DND-41 (cell line): Measurements from ENCODE around the gene NEK9.

Experiments used
- ATAC-seq: fragments of 200-7000 bp; cut with Tn5 transposase; 3 replicates; pipeline ENCODE4 v1.9.1; 2021; ENCODE audit warnings: low read depth; ENCODE audit not compliant: insufficient read depth
- DNase-seq: peaks from one replicate; pipeline ENCODE4 v3.0.0-alpha.2; 2020
- H2AFZ ChIP-seq: 2 replicates; pipeline ENCODE4 v1.6.0; 2012; ENCODE audit warnings: low read depth, low read length
- H3K27ac ChIP-seq: 2 replicates; pipeline ENCODE4 v1.5.1; 2012; ENCODE audit warnings: low read length, inconsistent platforms
- H3K27me3 ChIP-seq: fragments of 200-600 bp; sonication (generic); 2 replicates; pipeline ENCODE4 v1.6.0; 2012; ENCODE audit warnings: low read length, mild to moderate bottlenecking, inconsistent platforms; ENCODE audit not compliant: insufficient read depth, poor library complexity
- H3K36me3 ChIP-seq: 2 replicates; pipeline ENCODE4 v1.5.1; 2012; ENCODE audit warnings: low read length, inconsistent platforms; ENCODE audit not compliant: insufficient read depth
- H3K4me1 ChIP-seq: 2 replicates; pipeline ENCODE4 v1.5.1; 2012; ENCODE audit warnings: mild to moderate bottlenecking, low read length; ENCODE audit not compliant: insufficient read depth
- H3K4me2 ChIP-seq: 2 replicates; pipeline ENCODE4 v1.6.0; 2012; ENCODE audit warnings: mild to moderate bottlenecking, moderate library complexity, low read length, inconsistent platforms; ENCODE audit not compliant: insufficient read depth
- H3K4me3 ChIP-seq, 2 experiments: fragments of 200-600 bp in 1 of 2; shearing (Covaris generic) in 1 of 2; 2 replicates each; pipeline ENCODE4 v1.5.1; 2012 to 2016; ENCODE audit warnings: inconsistent platforms in 2 of 2, low read length in 2 of 2, mild to moderate bottlenecking in 2 of 2, low read depth in 1 of 2, moderate library complexity in 1 of 2
- H3K79me2 ChIP-seq: 2 replicates; pipeline ENCODE4 v1.6.0; 2012; ENCODE audit warnings: low read length, inconsistent platforms; ENCODE audit not compliant: insufficient read depth
- H3K9ac ChIP-seq: 2 replicates; pipeline ENCODE4 v1.6.0; 2012; ENCODE audit warnings: low read depth, mild to moderate bottlenecking, inconsistent platforms, low read length, moderate library complexity
- H3K9me3 ChIP-seq: 2 replicates; pipeline ENCODE4 v1.5.1; 2012; ENCODE audit warnings: low read length, moderate library complexity, mild to moderate bottlenecking, inconsistent platforms; ENCODE audit not compliant: insufficient read depth, severe bottlenecking
- H4K20me1 ChIP-seq: 2 replicates; pipeline ENCODE4 v1.6.0; 2012; ENCODE audit warnings: low read length; ENCODE audit not compliant: insufficient read depth
- CTCF ChIP-seq: IDR thresholded peaks from 2 replicates; pipeline ENCODE4 v1.5.1; 2012; ENCODE audit warnings: borderline replicate concordance, low read length, moderate library complexity, mild to moderate bottlenecking; ENCODE audit not compliant: poor library complexity, severe bottlenecking; ENCODE audit errors: extremely low read depth
- EZH2 ChIP-seq: IDR thresholded peaks from 3 replicates; pipeline ENCODE4 v1.6.1; 2012; ENCODE audit warnings: borderline replicate concordance, low read depth, mild to moderate bottlenecking, moderate library complexity, low read length, inconsistent platforms; ENCODE audit not compliant: severe bottlenecking

Gene NEK9

GRCh38 chr14:75060420-75060819 lies 66.4 kb downstream of the NEK9 start:
- no peak overlapping the region for H3K9ac ChIP-seq
- H3K79me2 ChIP-seq = peaks cover 60% of the 10 kb centered on the region
- peaks cover 26% of the 10 kb centered on the region for H3K4me1 ChIP-seq
- no peak overlapping the region for H2AFZ ChIP-seq
- no peak for TF ChIP-seq CTCF
- TF ChIP-seq EZH2 = no peak
- H4K20me1 ChIP-seq = no peaks in the 10 kb centered on the region
- ATAC-seq = no peak
- no peaks in the 10 kb centered on the region for H3K9me3 ChIP-seq
- H3K27ac ChIP-seq = no peak overlapping the region
- no peak overlapping the region for H3K4me3 ChIP-seq
- H3K4me2 ChIP-seq = no peak overlapping the region
- H3K36me3 ChIP-seq = peaks cover 37% of the 10 kb centered on the region
- no peak for DNase-seq
- no peaks in the 10 kb centered on the region for H3K27me3 ChIP-seq

GRCh38 chr14:75059642-75060041 lies 67.2 kb downstream of the NEK9 start:
- TF ChIP-seq CTCF (no peak), EZH2 (no peak)
- Histone ChIP-seq H4K20me1 (no peaks in the 10 kb centered on the region), H3K4me3 (no peak overlapping the region), H3K9me3 (no peaks in the 10 kb centered on the region), H3K4me1 (peaks cover 26% of the 10 kb centered on the region), H3K27ac (no peak overlapping the region), H3K27me3 (no peaks in the 10 kb centered on the region), H3K79me2 (peaks cover 62% of the 10 kb centered on the region), H2AFZ (no peak overlapping the region), H3K9ac (no peak overlapping the region), H3K4me2 (no peak overlapping the region), H3K36me3 (peaks cover 42% of the 10 kb centered on the region)
- ATAC-seq = no peak
- no peak for DNase-seq

- Histone ChIP-seq H3K27ac (no peak overlapping the region), H3K79me2 (peaks cover 45% of the 10 kb centered on the region), H3K9me3 (no peaks in the 10 kb centered on the region), H2AFZ (no peak overlapping the region), H3K4me2 (no peak overlapping the region), H3K36me3 (peaks cover 34% of the 10 kb centered on the region), H3K27me3 (no peaks in the 10 kb centered on the region), H4K20me1 (no peaks in the 10 kb centered on the region), H3K4me3 (no peak overlapping the region), H3K4me1 (peaks cover 20% of the 10 kb centered on the region), H3K9ac (no peak overlapping the region)
- DNase-seq (no peak), ATAC-seq (no peak)
- TF ChIP-seq EZH2 (no peak), CTCF (no peak)
Measured at GRCh38 chr14:75054421-75054820, 72.4 kb downstream of the NEK9 start.
